Germinal center (tissue), 1 donor: Measurements from ENCODE around the gene PKM.

Experiments
- DNase-seq: peaks from one replicate; pipeline ENCODE4 v3.0.0; 2012; ENCODE audit warnings: mixed read lengths, low spot score

Gene PKM

GRCh38 chr15:72200395-72201237 is 30.4 kb downstream of the PKM start:
- DNase-seq, result no peak

- peak; percentile 76 for DNase-seq
These were observed 31.2 kb downstream of the PKM start for GRCh38 chr15:72199721-72200212.

GRCh38 chr15:72199205-72199515 is 31.8 kb downstream of the PKM start:
- no peak for DNase-seq

GRCh38 chr15:72198356-72199204 is 32.4 kb downstream of the PKM start:
- no peak for DNase-seq

- peak; percentile 81 for DNase-seq
These were observed 33.3 kb downstream of the PKM start, which contains the start of gene GRAMD2A for GRCh38 chr15:72197460-72198355. GRAMD2A (minus strand) TSS chr15:72197787.

- DNase-seq, result no peak
These were observed 33.9 kb downstream of the PKM start for GRCh38 chr15:72197041-72197459.

GRCh38 chr15:72196409-72197040 is 34.5 kb downstream of the PKM start:
- no peak for DNase-seq

GRCh38 chr15:72195101-72195511 is 35.9 kb downstream of the PKM start:
- peak; percentile 47 for DNase-seq

GRCh38 chr15:72193836-72194396 is 37.1 kb downstream of the PKM start:
- no peak for DNase-seq

- DNase-seq, result no peak
These were observed 38.6 kb downstream of the PKM start for GRCh38 chr15:72192416-72192815.

- no peak for DNase-seq
These were observed 41.6 kb downstream of the PKM start for GRCh38 chr15:72189250-72189902.

- DNase-seq, result no peak
These were observed 46.7 kb downstream of the PKM start for GRCh38 chr15:72184165-72184811.

- DNase-seq, result no peak
These were observed 47.2 kb downstream of the PKM start for GRCh38 chr15:72183781-72184164.

- DNase-seq, result no peak
These were observed 48.3 kb downstream of the PKM start for GRCh38 chr15:72182673-72183072.

GRCh38 chr15:72182244-72182643 is 48.7 kb downstream of the PKM start:
- no peak for DNase-seq

- DNase-seq, result no peak
These were observed 50.1 kb downstream of the PKM start for GRCh38 chr15:72180761-72181324.

GRCh38 chr15:72179950-72180581 is 50.9 kb downstream of the PKM start:
- no peak for DNase-seq

GRCh38 chr15:72178976-72179585 is 51.9 kb downstream of the PKM start:
- no peak for DNase-seq

GRCh38 chr15:72176743-72177142 is 54.2 kb downstream of the PKM start:
- no peak for DNase-seq
